Motor neuron (in vitro differentiated cells): Measurements from ENCODE around the gene DGAT2L6. TPM values are rescaled to one million over a fixed set of nuclear protein-coding genes. Genes with fewer than 3 reads are reported as not detected.
"Not testable (repeated sequence)": the region's sequence is repeated elsewhere in the genome, so short reads cannot be mapped to it uniquely, and the experiment has no call there.

Experiments
- ATAC-seq, 8 experiments: fragments of 200-7000 bp; cut with Tn5 transposase; replicated peaks in 6 of 8; 2 replicates each; pipeline ENCODE4 v1.8.0; 2021; ENCODE audit warnings: mild to moderate bottlenecking in 8 of 8, moderate library complexity in 8 of 8
- H3K27ac ChIP-seq, 2 donors: fragments of 250-450 bp; sonication (Bioruptor Pico); 2 replicates each; pipeline ENCODE4 v1.9.0; 2021; ENCODE audit warnings: antibody characterized with exemption in 2 of 2, mild to moderate bottlenecking in 2 of 2, moderate library complexity in 1 of 2
- H3K4me1 ChIP-seq, 2 donors: fragments of 250-450 bp; sonication (Bioruptor Pico); replicated peaks in 1 of 2; 2 replicates each; pipeline ENCODE4 v1.6.1; 2021; ENCODE audit warnings: antibody characterized with exemption in 2 of 2, mild to moderate bottlenecking in 2 of 2, moderate library complexity in 1 of 2
- H3K4me3 ChIP-seq, 5 donors: fragments of 250-450 bp; sonication (Bioruptor Pico); 2 replicates each; pipeline ENCODE4 v1.9.0; 2021; ENCODE audit warnings: antibody characterized with exemption in 5 of 5, mild to moderate bottlenecking in 5 of 5, moderate library complexity in 4 of 5
- WGBS, 10 experiments: fragments of 450-650 bp; shearing (Covaris generic); methylation state at CpG; one replicate each; pipeline ENCODE4 v1.0.0; 2022; 5-methylcytosine and 5-hydroxymethylcytosine counted together
- in situ Hi-C, 9 experiments: fragments of 400-800 bp; cut with MboI; loops; one replicate each; pipeline ENCODE4 v1.15.0; 2021; ENCODE audit warnings: low sequenced_read_pairs in 9 of 9, low pct_unique_long_range_greater_than_20kb in 2 of 9; ENCODE audit not compliant: unreplicated experiment in 9 of 9
- total RNA-seq, 8 experiments: library from RNA; unstranded; fragments of 300-600 nt; gene quantifications; 2 replicates each; pipeline versions ENCODE4 v1.2.3 to v1.2.4, GENCODE V29; 2022

The DGAT2L6 gene
- total RNA-seq, 8 experiments from 2014 or later: 0.24 TPM; not detected in 7

- 35 to 100% (median 37%) methylated on average over 1 to 6 of the region's 11 CpGs; no CpG with 5 or more reads in 7 of the 10 experiments for WGBS, 10 experiments
- H3K4me3 ChIP-seq: peak overlapping the region in 2 of 5 donors; percentile 20
- H3K27ac ChIP-seq: peak overlapping the region in 1 of 2 donors; percentile 68
- peaks cover 30 to 35% of the 10 kb centered on the region in 2 donors for H3K4me1 ChIP-seq
- in situ Hi-C loops: no loop called here
- ATAC-seq: peak in 5 of 8 experiments; percentile 34 to 54 (median 37)
Observed at GRCh38 chrX:70168238-70169188, 8.8 kb upstream of the DGAT2L6 start.

GRCh38 chrX:70169281-70169680, 8.0 kb upstream of the DGAT2L6 start:
- in situ Hi-C loops: no loop called here

GRCh38 chrX:70171624-70172023, 5.7 kb upstream of the DGAT2L6 start:
- in situ Hi-C loops: no loop called here
- H3K4me1 ChIP-seq: peaks cover 35 to 39% of the 10 kb centered on the region in 2 donors
- ATAC-seq: peak in 7 of 8 experiments; percentile 11 to 93 (median 86)
- peak overlapping the region; percentile 53 to 80 for H3K27ac ChIP-seq
- H3K4me3 ChIP-seq: no peak overlapping the region
- 0 to 26% (median 10%) methylated on average over 1 to 2 of the region's 2 CpGs; no CpG with 5 or more reads in 6 of the 10 experiments for WGBS, 10 experiments

More at GRCh38 chrX:70169281-70169680, 8.0 kb upstream of the DGAT2L6 start:
- Histone ChIP-seq H3K4me3 (no peak overlapping the region), H3K4me1 (peaks cover 35% of the 10 kb centered on the region in 2 donors), H3K27ac (no peak overlapping the region)
- no peak for ATAC-seq
- 53 to 100% (median 80%) methylated on average over 1 to 6 of the region's 7 CpGs; no CpG with 5 or more reads in 7 of the 10 experiments for WGBS, 10 experiments

GRCh38 chrX:70172221-70172620, 5.1 kb upstream of the DGAT2L6 start:
- Histone ChIP-seq H3K4me3 (no peak overlapping the region), H3K4me1 (peaks cover 35% of the 10 kb centered on the region in 2 donors), H3K27ac (peak overlapping the region; percentile 58 to 62)
- ATAC-seq: peak in 6 of 8 experiments; percentile 12 to 64 (median 44)
- WGBS, 10 experiments: 25 to 100% (median 50%) methylated on average over 1 to 3 of the region's 3 CpGs; no CpG with 5 or more reads in 6 of the 10 experiments
- in situ Hi-C loops: no loop called here

GRCh38 chrX:70172964-70173363, 4.3 kb upstream of the DGAT2L6 start:
- Histone ChIP-seq H3K27ac (peak overlapping the region; percentile 58 to 62), H3K4me1 (peaks cover 29% of the 10 kb centered on the region in 2 donors), H3K4me3 (no peak overlapping the region)
- WGBS, 10 experiments: 29 to 60% methylated on average over 1 to 3 of the region's 4 CpGs; no CpG with 5 or more reads in 8 of the 10 experiments
- in situ Hi-C loops: no loop called here
- no peak for ATAC-seq

- 58 to 100% (median 67%) methylated on average over 1 to 2 of the region's 4 CpGs; no CpG with 5 or more reads in 7 of the 10 experiments for WGBS, 10 experiments
- Histone ChIP-seq H3K4me1 (peaks cover 20 to 21% of the 10 kb centered on the region in 2 donors), H3K27ac (no peak overlapping the region), H3K4me3 (no peak overlapping the region)
- peak in 1 of 8 experiments; percentile 40 for ATAC-seq
- in situ Hi-C loops: no loop called here
Observed at GRCh38 chrX:70174754-70175153, 2.5 kb upstream of the DGAT2L6 start.

DNA sequence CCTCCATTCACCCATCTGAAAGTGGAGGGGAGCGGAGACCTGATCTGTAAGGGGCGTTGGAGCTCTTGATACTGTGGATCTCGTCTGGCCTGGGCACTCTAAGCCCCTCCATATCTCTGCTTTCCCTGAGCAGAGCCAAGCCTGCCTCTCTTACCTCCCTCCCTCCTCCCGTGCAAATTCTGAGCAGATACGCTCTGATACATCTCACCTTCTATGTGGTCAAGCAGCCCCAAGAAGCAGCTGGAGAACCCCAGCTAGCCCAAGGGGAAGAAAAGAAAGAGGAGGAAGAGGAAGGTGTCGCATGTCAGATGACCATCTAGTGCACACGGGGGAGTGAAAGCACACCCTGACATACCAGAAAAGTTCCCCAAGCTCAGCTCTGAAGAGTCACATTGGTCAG, 1.9 kb upstream of the DGAT2L6 start:
- H3K4me3 ChIP-seq: no peak overlapping the region
- H3K4me1 ChIP-seq: peaks cover 20 to 21% of the 10 kb centered on the region in 2 donors
- H3K27ac ChIP-seq: no peak overlapping the region
- ATAC-seq: no peak
- WGBS, 10 experiments: 69 to 100% methylated on average over 1 to 3 of the region's 7 CpGs; no CpG with 5 or more reads in 8 of the 10 experiments
- in situ Hi-C loops: no loop called here

DNA sequence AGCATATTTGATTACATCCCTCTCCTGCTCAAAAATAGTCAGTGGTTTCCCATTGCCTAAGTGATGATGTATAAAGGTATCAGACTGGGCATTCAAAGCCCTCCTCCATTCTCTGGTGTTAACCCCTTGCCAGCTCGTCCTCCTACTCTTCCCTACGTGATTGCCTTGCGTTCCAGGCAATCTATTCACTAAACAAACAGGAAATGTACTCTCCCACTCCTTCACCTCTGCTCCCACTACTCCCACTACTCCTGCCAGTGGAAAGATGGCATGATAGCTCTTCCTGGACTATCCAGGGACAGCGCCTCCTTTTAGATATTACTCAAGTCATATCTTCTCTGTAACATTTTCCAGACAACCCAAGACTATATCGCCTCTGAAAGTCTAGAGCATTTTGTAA, 5.8 kb downstream of the DGAT2L6 start:
- H3K4me3 ChIP-seq: no peak overlapping the region
- in situ Hi-C loops: no loop called here
- H3K27ac ChIP-seq: no peak overlapping the region
- 60 to 100% (median 76%) methylated on average over 1 to 4 of the region's 5 CpGs; no CpG with 5 or more reads in 3 of the 10 experiments for WGBS, 10 experiments
- ATAC-seq: no peak
- H3K4me1 ChIP-seq: no peaks in the 10 kb centered on the region

DNA sequence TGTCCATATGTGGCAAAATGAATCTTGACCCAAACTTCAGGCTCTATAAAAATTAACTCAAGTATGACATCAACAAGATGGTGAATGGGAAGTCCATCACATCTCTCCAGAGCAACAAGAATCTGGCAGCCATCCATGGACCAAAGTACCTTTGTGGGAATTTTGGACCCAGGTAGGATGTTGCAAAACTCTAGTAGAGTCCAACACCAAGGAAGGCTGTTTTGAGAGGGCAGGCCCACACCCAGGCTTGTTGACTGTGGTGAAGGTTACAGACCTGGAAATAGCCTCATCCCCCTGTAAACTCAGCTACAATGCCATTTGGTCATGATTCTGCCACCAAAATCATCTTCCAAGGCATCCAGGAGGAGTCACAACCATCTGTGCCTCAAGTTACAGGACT, 12.9 kb downstream of the DGAT2L6 start:
- in situ Hi-C loops: no loop called here

GRCh38 chrX:70196961-70197720, 19.9 kb downstream of the DGAT2L6 start:
- no peaks in the 10 kb centered on the region for H3K4me1 ChIP-seq
- no peak overlapping the region for H3K27ac ChIP-seq
- WGBS, 10 experiments: 0 to 48% (median 33%) methylated on average over 1 to 12 of the region's 12 CpGs; no CpG with 5 or more reads in 3 of the 10 experiments
- H3K4me3 ChIP-seq: no peak overlapping the region
- peak in 3 of 8 experiments; percentile 82 to 88 (median 83) for ATAC-seq
- in situ Hi-C loops: no loop called here

More for the DNA sequence above, 12.9 kb downstream of the DGAT2L6 start:
- Histone ChIP-seq H3K4me3 (no peak overlapping the region), H3K27ac (no peak overlapping the region), H3K4me1 (no peaks in the 10 kb centered on the region)
- no peak for ATAC-seq

DNA sequence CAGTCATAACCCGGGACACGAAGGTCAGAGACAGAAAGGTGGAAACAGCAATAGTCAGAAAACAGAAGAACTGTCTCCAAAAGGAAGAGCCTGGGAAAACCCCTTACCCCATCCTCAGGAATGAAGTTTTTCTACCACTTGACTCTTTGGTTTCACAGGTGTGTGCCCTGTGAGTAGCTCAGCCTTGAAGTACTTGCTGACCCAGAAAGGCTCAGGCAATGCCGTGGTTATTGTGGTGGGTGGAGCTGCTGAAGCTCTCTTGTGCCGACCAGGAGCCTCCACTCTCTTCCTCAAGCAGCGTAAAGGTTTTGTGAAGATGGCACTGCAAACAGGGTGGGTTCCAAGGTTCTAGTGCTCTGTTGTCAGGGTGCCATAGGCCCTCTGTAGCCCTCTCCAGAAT, 24.4 kb downstream of the DGAT2L6 start:
- no peak for ATAC-seq
- no peak overlapping the region for H3K27ac ChIP-seq
- no peaks in the 10 kb centered on the region for H3K4me1 ChIP-seq
- 20 to 85% (median 72%) methylated on average over 1 to 2 of the region's 5 CpGs; no CpG with 5 or more reads in 7 of the 10 experiments for WGBS, 10 experiments
- in situ Hi-C loops: no loop called here
- H3K4me3 ChIP-seq: no peak overlapping the region

DNA sequence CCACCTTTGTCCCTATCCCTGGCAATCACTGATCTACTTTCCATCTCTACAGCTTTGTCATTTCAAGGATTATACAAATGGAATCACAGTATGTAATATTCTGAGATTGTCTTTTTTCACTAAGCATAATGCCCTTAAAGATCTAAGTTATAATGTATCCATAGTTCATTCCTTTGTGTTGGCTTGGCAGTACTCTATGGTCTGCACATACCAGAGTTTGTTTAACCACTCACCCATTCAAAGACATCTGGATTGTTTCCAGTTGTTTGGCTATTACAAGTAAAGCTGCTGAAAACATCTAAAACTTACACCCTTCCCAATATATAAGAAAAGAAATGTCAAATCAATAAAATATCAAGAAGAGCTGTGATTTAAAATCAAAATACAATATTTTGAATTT, 31.2 kb downstream of the DGAT2L6 start:
- ATAC-seq: peak in 1 of 8 experiments; percentile 40
- in situ Hi-C loops: no loop called here

DNA sequence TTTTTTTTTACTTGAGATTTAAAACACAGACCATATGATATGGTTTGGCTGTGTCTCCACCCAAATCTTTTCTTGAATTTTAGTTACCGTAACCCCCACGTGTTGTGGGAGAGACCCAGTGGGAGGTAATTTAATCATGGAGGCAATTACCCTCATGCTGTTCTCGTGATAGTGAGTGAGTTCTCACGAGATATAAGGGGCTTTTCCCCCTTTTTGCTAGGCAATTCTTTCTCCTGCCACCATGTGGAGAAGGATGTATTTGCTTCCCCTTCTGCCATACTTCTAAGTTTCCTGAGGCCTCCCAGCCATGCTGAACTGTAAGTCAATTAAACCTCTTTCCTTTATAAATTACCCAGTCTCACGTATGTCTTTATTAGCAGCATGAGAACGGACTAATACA, 32.3 kb downstream of the DGAT2L6 start:
- H3K4me1 ChIP-seq, in situ Hi-C loops, H3K27ac ChIP-seq, ATAC-seq, H3K4me3 ChIP-seq: not testable (repeated sequence)
- 0 to 50% (median 29%) methylated on average over 1 to 6 of the region's 6 CpGs; no CpG with 5 or more reads in 4 of the 10 experiments for WGBS, 10 experiments

More for the DNA sequence above, 31.2 kb downstream of the DGAT2L6 start:
- Histone ChIP-seq H3K4me3 (no peak overlapping the region), H3K27ac (no peak overlapping the region), H3K4me1 (no peaks in the 10 kb centered on the region)
